GM12878 (cell line): ENCODE data around the gene NIPSNAP3A. TPM values are rescaled to one million over a fixed set of nuclear protein-coding genes. Genes with fewer than 3 reads are reported as not detected.

Experiments
- ATAC-seq: fragments of 200-7000 bp; cut with Tn5 transposase; 3 replicates; pipeline ENCODE4 v1.9.1; 2020; ENCODE audit warnings: mild to moderate bottlenecking, moderate library complexity
- BruUV-seq: library from RNA; stranded (reverse); fragments of 400-500 nt; replicated peaks from 2 replicates; lab custom pipeline; 2021; lab: Mats Ljungman, UMichigan
- CTCF ChIA-PET: fragments of 300-600 bp; sonication (Branson Sonifier 250); formaldehyde crosslinking; extraction: SDS; loops from one replicate; lab custom pipeline; 2021; ENCODE audit warnings: inconsistent platforms; lab: Yijun Ruan, JAX
- POLR2A ChIA-PET: fragments of 350-600 bp; formaldehyde crosslinking; extraction: SDS; loops from one replicate; lab custom pipeline; 2021; ENCODE audit warnings: inconsistent platforms; lab: Charles Lee
- RAD21 ChIA-PET: fragments of 300-600 bp; sonication (Branson Sonifier 250); formaldehyde crosslinking; loops from one replicate; lab custom pipeline; 2023; ENCODE audit warnings: antibody characterized with exemption; ENCODE audit not compliant: unreplicated experiment; lab: Charles Lee
- SMC1A ChIA-PET: fragments of 300-600 bp; sonication (Branson Sonifier 250); formaldehyde crosslinking; loops from one replicate; lab custom pipeline; 2023; ENCODE audit not compliant: unreplicated experiment, uncharacterized antibody; lab: Charles Lee
- DNase-seq: peaks from one replicate; pipeline ENCODE4 v3.0.0-alpha.2; 2011; ENCODE audit warnings: low read depth, low spot score
- FAIRE-seq: peaks from 3 replicates; lab custom pipeline; 2011; peaks lifted over from hg19 to GRCh38; lab: Jason Lieb, UNC
- H2AFZ ChIP-seq: 2 replicates; pipeline ENCODE4 v1.6.0; 2011; ENCODE audit warnings: low read depth, low read length, control low read depth; ENCODE audit not compliant: control insufficient read depth
- H3K27ac ChIP-seq: 2 replicates; pipeline ENCODE4 v1.5.1; 2011; ENCODE audit warnings: control low read depth; ENCODE audit not compliant: control insufficient read depth, insufficient read depth
- H3K27me3 ChIP-seq, 2 experiments: replicated peaks in 1 of 2; 2 replicates each; pipeline versions ENCODE4 v1.6.0 to v1.6.1; 2011; ENCODE audit warnings: low read length in 1 of 2; ENCODE audit not compliant: control insufficient read depth in 2 of 2, insufficient read depth in 2 of 2
- H3K36me3 ChIP-seq, 2 experiments: 2 replicates each; pipeline ENCODE4 v1.5.1; 2011; ENCODE audit warnings: low read length in 1 of 2; ENCODE audit not compliant: control insufficient read depth in 2 of 2, insufficient read depth in 2 of 2
- H3K4me1 ChIP-seq: 2 replicates; pipeline ENCODE4 v1.6.1; 2011; ENCODE audit warnings: mild to moderate bottlenecking, low read length, moderate library complexity, mixed read lengths; ENCODE audit not compliant: control insufficient read depth, insufficient read depth
- H3K4me2 ChIP-seq: 2 replicates; pipeline ENCODE4 v1.6.0; 2011; ENCODE audit warnings: control low read depth; ENCODE audit not compliant: control insufficient read depth, insufficient read depth
- H3K4me3 ChIP-seq: fragments of 200-600 bp; sonication (generic); 2 replicates; pipeline ENCODE4 v1.5.1; 2016
- H3K79me2 ChIP-seq: 2 replicates; pipeline ENCODE4 v1.6.0; 2011; ENCODE audit warnings: low read length; ENCODE audit not compliant: control insufficient read depth, insufficient read depth
- H3K9ac ChIP-seq: 2 replicates; pipeline ENCODE4 v1.8.0; 2011; ENCODE audit warnings: low read length, control low read depth, mixed read lengths; ENCODE audit not compliant: control insufficient read depth, insufficient read depth
- H3K9me3 ChIP-seq: replicated peaks from 3 replicates; pipeline ENCODE4 v1.5.1; 2011; ENCODE audit warnings: mild to moderate bottlenecking, low read length; ENCODE audit not compliant: control insufficient read depth, insufficient read depth
- H4K20me1 ChIP-seq: 2 replicates; pipeline ENCODE4 v1.6.0; 2011; ENCODE audit not compliant: control insufficient read depth, insufficient read depth
- CREB1 ChIP-seq: IDR thresholded peaks from 2 replicates; pipeline ENCODE4 v1.6.1; 2012; ENCODE audit warnings: low read depth, mild to moderate bottlenecking, inconsistent platforms
- FOS ChIP-seq: IDR thresholded peaks from 3 replicates; pipeline ENCODE4 v1.6.1; 2011; ENCODE audit warnings: borderline replicate concordance; ENCODE audit not compliant: insufficient read length; ENCODE audit errors: extremely low read depth
- IRF4 ChIP-seq: IDR thresholded peaks from 2 replicates; pipeline ENCODE4 v1.6.1; 2011; ENCODE audit warnings: low read depth, low read length
- LARP7 ChIP-seq: fragments of 450-650 bp; IDR thresholded peaks from 2 replicates; pipeline ENCODE4 v1.6.1; 2017; ENCODE audit warnings: mild to moderate bottlenecking
- MAX ChIP-seq: IDR thresholded peaks from 2 replicates; pipeline ENCODE4 v1.6.1; 2012; ENCODE audit warnings: low read depth, low read length, improper control_type of control experiment
- MEF2A ChIP-seq: IDR thresholded peaks from 2 replicates; pipeline ENCODE4 v1.6.1; 2011; ENCODE audit warnings: low read depth, mild to moderate bottlenecking, low read length, moderate library complexity; ENCODE audit not compliant: insufficient read depth
- MTA2 ChIP-seq: fragments of 450-650 bp; IDR thresholded peaks from 2 replicates; pipeline ENCODE4 v1.6.1; 2016; ENCODE audit warnings: low read depth, mild to moderate bottlenecking, moderate library complexity
- MTA3 ChIP-seq: IDR thresholded peaks from 2 replicates; pipeline ENCODE4 v1.6.1; 2012; ENCODE audit warnings: low read length, inconsistent platforms, borderline replicate concordance
- NFIC ChIP-seq: IDR thresholded peaks from 2 replicates; pipeline ENCODE4 v1.6.1; 2012; ENCODE audit warnings: low read depth, mild to moderate bottlenecking, inconsistent platforms, low read length, moderate library complexity
- NFYA ChIP-seq: IDR thresholded peaks from 2 replicates; pipeline ENCODE4 v1.6.1; 2011; ENCODE audit warnings: low read depth, mild to moderate bottlenecking, low read length, improper control_type of control experiment, borderline replicate concordance
- NR2F1 ChIP-seq: fragments of 450-650 bp; conservative IDR thresholded peaks from 2 replicates; pipeline ENCODE4 v1.6.1; 2017; ENCODE audit warnings: mild to moderate bottlenecking
- NRF1 ChIP-seq: conservative IDR thresholded peaks from 2 replicates; pipeline ENCODE4 v1.6.1; 2011; ENCODE audit warnings: mild to moderate bottlenecking, low read depth, low read length, improper control_type of control experiment
- PBX3 ChIP-seq: IDR thresholded peaks from 2 replicates; pipeline ENCODE4 v1.6.1; 2011; ENCODE audit warnings: mild to moderate bottlenecking, low read depth, low read length, moderate library complexity; ENCODE audit not compliant: insufficient replicate concordance
- PML ChIP-seq: IDR thresholded peaks from 2 replicates; pipeline ENCODE4 v1.6.1; 2012; ENCODE audit warnings: low read length, inconsistent platforms
- SIN3A ChIP-seq: IDR thresholded peaks from 2 replicates; pipeline ENCODE4 v1.6.1; 2012; ENCODE audit warnings: low read depth, low read length, improper control_type of control experiment
- SPI1 ChIP-seq: IDR thresholded peaks from 2 replicates; pipeline ENCODE4 v1.6.1; 2011; ENCODE audit warnings: low read depth, mild to moderate bottlenecking, low read length, moderate library complexity, borderline replicate concordance; ENCODE audit not compliant: insufficient read depth
- STAT1 ChIP-seq: fragments of 450-650 bp; conservative IDR thresholded peaks from 2 replicates; pipeline ENCODE4 v1.6.1; 2014; ENCODE audit warnings: antibody characterized with exemption, mild to moderate bottlenecking
- SUPT20H ChIP-seq: IDR thresholded peaks from 2 replicates; pipeline ENCODE4 v1.6.1; 2011; ENCODE audit warnings: low read depth, mild to moderate bottlenecking, low read length, moderate library complexity, borderline replicate concordance; ENCODE audit not compliant: control insufficient read depth
- SUZ12 ChIP-seq: fragments of 200-600 bp; sonication (generic); IDR thresholded peaks from one replicate; pipeline ENCODE4 v1.6.1; 2018; ENCODE audit warnings: antibody characterized with exemption, mild to moderate bottlenecking; ENCODE audit not compliant: unreplicated experiment
- TCF12 ChIP-seq: IDR thresholded peaks from 2 replicates; pipeline ENCODE4 v1.6.1; 2011; ENCODE audit warnings: low read depth, mild to moderate bottlenecking, low read length
- ZNF622 ChIP-seq: fragments of 450-650 bp; IDR thresholded peaks from 2 replicates; pipeline ENCODE4 v1.6.1; 2017; ENCODE audit warnings: mild to moderate bottlenecking, inconsistent platforms
- WGBS: methylation state at CpG from one replicate; pipeline ENCODE4 v1.1.6; 2016; ENCODE audit warnings: low lambda C conversion rate; ENCODE audit not compliant: insufficient replicate concordance, insufficient coverage; ENCODE audit errors: missing lambda C conversion rate; 5-methylcytosine and 5-hydroxymethylcytosine counted together
- in situ Hi-C: fragments of 300-500 bp; cut with MboI; formaldehyde crosslinking; loops from 9 replicates; pipeline ENCODE4 v1.14.3; 2018; ENCODE audit warnings: mixed read lengths
- intact Hi-C: fragments of 100-400 bp; cut with micrococcal nuclease; formaldehyde crosslinking; loops from one replicate; pipeline ENCODE4 v1.14.2; 2022; ENCODE audit not compliant: unreplicated experiment
- polyA plus RNA-seq, 11 experiments: library from polyadenylated mRNA; depleted of rRNA in 4 of 11; unstranded in 6 of 11; stranded (reverse) in 5 of 11; fragments of >200 nt; fragmentation: Nextera tagmentation in 4 of 11; fragmentation: Illumina TruSeq in 1 of 11; extraction: Ambion mirVana in 4 of 11; extraction: Trizol in 1 of 11; gene quantifications; 1 replicate in 1 of 11; 2 replicates in 10 of 11; pipeline versions ENCODE4 v1.2.1 to v1.2.3, GENCODE V29; 2011 to 2016; ENCODE audit warnings: inconsistent platforms in 2 of 11, missing spikeins in 2 of 11, low read depth in 1 of 11
- total RNA-seq, 4 experiments: library from RNA; depleted of rRNA in 3 of 4; stranded (reverse); fragments of >200 nt in 3 of 4; fragmentation: Illumina TruSeq in 1 of 4; extraction: Trizol in 1 of 4; gene quantifications; 2 replicates each; pipeline versions ENCODE4 v1.2.1 to v1.2.3, GENCODE V29; 2013 to 2021
- TF ChIP-seq, protein P1 (sequence below): IDR thresholded peaks from 2 replicates; pipeline ENCODE4 v1.6.1; 2012; ENCODE audit warnings: low read length, inconsistent platforms

Gene NIPSNAP3A
- total and polyA plus RNA-seq, 10 of the 15 experiments (the other 5 are each of a cell fraction or from before 2014, with no cell fraction given), result 19.1 to 87.2 (median 34.0) TPM

- RAD21 ChIA-PET, result interaction anchor here (1.5 kb wide), 1 partner anchor 90 kb away, joined by 3 read pairs; no protein-coding TSS in a partner anchor
- peak overlapping the region; percentile 29; the same call in 1 of the 2 replicates for H3K4me3 ChIP-seq
- H2AFZ ChIP-seq, result peak overlapping the region; percentile 11; the same call in 1 of the 2 replicates
- H3K27me3 ChIP-seq, result no peaks in the 10 kb centered on the region
- peak; percentile 47 for FAIRE-seq
- POLR2A ChIA-PET, result interaction anchor here (0.8 to 2.8 kb wide), 4 partner anchors 9 to 25 kb away, joined by 5 to 16 read pairs (median 6); partner anchors contain the start of genes NIPSNAP3A and NIPSNAP3B
- DNase-seq, result no peak
- peak; percentile 37 for ATAC-seq
- 3% methylated on average over 5 of the region's 5 CpGs for WGBS
- intact Hi-C loops (loop anchor here (5.0 to 10.0 kb wide), 3 partner anchors 472 to 782 kb away; partner anchors contain the start of genes FKTN and SLC44A1), in situ Hi-C loops (no loop called here)
- no peaks in the 10 kb centered on the region for H3K36me3 ChIP-seq
- H3K4me2 ChIP-seq, result peak overlapping the region; percentile 77
- SMC1A ChIA-PET, result interaction anchor here (1.0 to 4.1 kb wide), 3 partner anchors 11 to 25 kb away, joined by 3 to 29 read pairs (median 4); partner anchors contain the start of gene NIPSNAP3A
- TSS peak; percentile 57 for BruUV-seq
- H3K9ac ChIP-seq, result peak overlapping the region; percentile 10; the same call in 1 of the 2 replicates
- no peaks in the 10 kb centered on the region for H4K20me1 ChIP-seq
- peaks cover 6% of the 10 kb centered on the region; the same call in 1 of the 2 replicates for H3K79me2 ChIP-seq
- CTCF ChIA-PET, result interaction anchor here (3.1 kb wide), 1 partner anchor 25 kb away, joined by 12 read pairs; the partner anchor contains the start of gene NIPSNAP3A
- H3K9me3 ChIP-seq, result no peaks in the 10 kb centered on the region
- H3K27ac ChIP-seq, result peak overlapping the region; percentile 98
- peaks cover 24% of the 10 kb centered on the region for H3K4me1 ChIP-seq
- no peak for TF ChIP-seq MTA3
- TF ChIP-seq, protein P1, sequence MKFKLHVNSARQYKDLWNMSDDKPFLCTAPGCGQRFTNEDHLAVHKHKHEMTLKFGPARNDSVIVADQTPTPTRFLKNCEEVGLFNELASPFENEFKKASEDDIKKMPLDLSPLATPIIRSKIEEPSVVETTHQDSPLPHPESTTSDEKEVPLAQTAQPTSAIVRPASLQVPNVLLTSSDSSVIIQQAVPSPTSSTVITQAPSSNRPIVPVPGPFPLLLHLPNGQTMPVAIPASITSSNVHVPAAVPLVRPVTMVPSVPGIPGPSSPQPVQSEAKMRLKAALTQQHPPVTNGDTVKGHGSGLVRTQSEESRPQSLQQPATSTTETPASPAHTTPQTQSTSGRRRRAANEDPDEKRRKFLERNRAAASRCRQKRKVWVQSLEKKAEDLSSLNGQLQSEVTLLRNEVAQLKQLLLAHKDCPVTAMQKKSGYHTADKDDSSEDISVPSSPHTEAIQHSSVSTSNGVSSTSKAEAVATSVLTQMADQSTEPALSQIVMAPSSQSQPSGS, result peak; percentile 56
- 0 out of 2 replicates have a peak, but pooled peaks have one; percentile 61 for TF ChIP-seq TCF12
- TF ChIP-seq SUZ12, result no peak
- no peak for TF ChIP-seq FOS
- TF ChIP-seq NFYA, result no peak
- TF ChIP-seq PBX3, result no peak
- TF ChIP-seq STAT1, result no peak
- TF ChIP-seq SUPT20H, result no peak
- no peak for TF ChIP-seq NR2F1
- TF ChIP-seq NFIC, result peak; percentile 48
- TF ChIP-seq ZNF622, result no peak
- no peak for TF ChIP-seq PML
- TF ChIP-seq SIN3A, result no peak
- no peak for TF ChIP-seq MAX
- no peak for TF ChIP-seq NRF1
- no peak for TF ChIP-seq LARP7
- no peak for TF ChIP-seq SPI1
- 0 out of 2 replicates have a peak, but pooled peaks have one; percentile 38 for TF ChIP-seq MEF2A
- TF ChIP-seq MTA2, result peak; percentile 57; the same call in 1 of the 2 replicates
- no peak for TF ChIP-seq IRF4
- no peak for TF ChIP-seq CREB1
Observed at GRCh38 chr9:104772714-104773510, 25.4 kb downstream of the NIPSNAP3A start.
